Sigmoid colon (tissue), 7 donors: Measurements from ENCODE around the gene MRPS24. TPM values are rescaled to one million over a fixed set of nuclear protein-coding genes. Genes with fewer than 3 reads are reported as not detected.

Experiments
- DNase-seq: peaks from one replicate; pipeline ENCODE4 v3.0.0-alpha.2; 2019
- H3K27ac ChIP-seq, 4 donors: fragments of 200-600 bp; sonication (generic); one replicate each; pipeline ENCODE4 v1.5.1; 2016 to 2019; ENCODE audit warnings: mild to moderate bottlenecking in 1 of 4
- H3K27me3 ChIP-seq, 3 donors: fragments of 200-600 bp; sonication (generic); one replicate each; pipeline ENCODE4 v1.5.1; 2019; ENCODE audit warnings: mild to moderate bottlenecking in 1 of 3
- H3K36me3 ChIP-seq, 4 donors: fragments of 200-600 bp; sonication (generic); one replicate each; pipeline ENCODE4 v1.5.1; 2016 to 2019
- H3K4me1 ChIP-seq, 4 donors: fragments of 200-600 bp; sonication (generic); one replicate each; pipeline ENCODE4 v1.5.1; 2017 to 2019
- H3K4me3 ChIP-seq, 4 donors: fragments of 200-600 bp; sonication (generic); one replicate each; pipeline ENCODE4 v1.5.1; 2017 to 2019; ENCODE audit warnings: mild to moderate bottlenecking in 2 of 4, moderate library complexity in 1 of 4
- H3K9me3 ChIP-seq, 4 donors: fragments of 200-600 bp in 3 of 4; sonication (generic) in 3 of 4; one replicate each; pipeline versions ENCODE4 v1.5.1 to v1.6.1; 2013 to 2019
- CTCF ChIP-seq, 4 experiments: fragments of 450-650 bp in 3 of 4; fragments of 200-600 bp in 1 of 4; IDR thresholded peaks; one replicate each; pipeline ENCODE4 v1.5.1; 2016 to 2019; ENCODE audit warnings: antibody characterized with exemption in 4 of 4, mild to moderate bottlenecking in 3 of 4, moderate library complexity in 2 of 4
- EP300 ChIP-seq, 4 donors: sonication (generic); formaldehyde crosslinking; IDR thresholded peaks; one replicate each; pipeline ENCODE4 v1.6.1; 2017; ENCODE audit warnings: antibody characterized with exemption in 4 of 4
- POLR2A ChIP-seq, 2 donors: fragments of 450-650 bp; IDR thresholded peaks; one replicate each; pipeline ENCODE4 v1.6.1; 2016; ENCODE audit warnings: antibody characterized with exemption in 2 of 2, mild to moderate bottlenecking in 2 of 2, moderate library complexity in 2 of 2
- POLR2AphosphoS5 ChIP-seq, 4 donors: sonication (generic); formaldehyde crosslinking; IDR thresholded peaks; one replicate each; pipeline ENCODE4 v1.6.1; 2017; ENCODE audit warnings: antibody characterized with exemption in 4 of 4
- WGBS, 2 donors: extraction: QIAGEN DNeasy Blood & Tissue Kit; methylation state at CpG; one replicate each; pipeline ENCODE4 v1.1.7; 2013; 5-methylcytosine and 5-hydroxymethylcytosine counted together
- intact Hi-C: fragments of 100-400 bp; cut with DNase I; formaldehyde crosslinking; loops from one replicate; pipeline ENCODE4 v1.15.1; 2023
- polyA plus RNA-seq, 3 donors: library from polyadenylated mRNA; stranded (reverse); fragments of 200-250 nt; gene quantifications; one replicate each; pipeline ENCODE4 v1.2.3, GENCODE V29; 2013
- total RNA-seq, 4 donors: library from RNA; depleted of rRNA; stranded (reverse); fragments of >200 nt; gene quantifications; one replicate each; pipeline ENCODE4 v1.1.0, GENCODE V29; 2016
- donor health status: healthy with polysubstance abuse.
- donor health status: Bipolar disorder and iron deficiency.
- donor health status: healthy.

Gene MRPS24
- total and polyA plus RNA-seq, 7 donors = 105 to 177 (median 145) TPM

DNA sequence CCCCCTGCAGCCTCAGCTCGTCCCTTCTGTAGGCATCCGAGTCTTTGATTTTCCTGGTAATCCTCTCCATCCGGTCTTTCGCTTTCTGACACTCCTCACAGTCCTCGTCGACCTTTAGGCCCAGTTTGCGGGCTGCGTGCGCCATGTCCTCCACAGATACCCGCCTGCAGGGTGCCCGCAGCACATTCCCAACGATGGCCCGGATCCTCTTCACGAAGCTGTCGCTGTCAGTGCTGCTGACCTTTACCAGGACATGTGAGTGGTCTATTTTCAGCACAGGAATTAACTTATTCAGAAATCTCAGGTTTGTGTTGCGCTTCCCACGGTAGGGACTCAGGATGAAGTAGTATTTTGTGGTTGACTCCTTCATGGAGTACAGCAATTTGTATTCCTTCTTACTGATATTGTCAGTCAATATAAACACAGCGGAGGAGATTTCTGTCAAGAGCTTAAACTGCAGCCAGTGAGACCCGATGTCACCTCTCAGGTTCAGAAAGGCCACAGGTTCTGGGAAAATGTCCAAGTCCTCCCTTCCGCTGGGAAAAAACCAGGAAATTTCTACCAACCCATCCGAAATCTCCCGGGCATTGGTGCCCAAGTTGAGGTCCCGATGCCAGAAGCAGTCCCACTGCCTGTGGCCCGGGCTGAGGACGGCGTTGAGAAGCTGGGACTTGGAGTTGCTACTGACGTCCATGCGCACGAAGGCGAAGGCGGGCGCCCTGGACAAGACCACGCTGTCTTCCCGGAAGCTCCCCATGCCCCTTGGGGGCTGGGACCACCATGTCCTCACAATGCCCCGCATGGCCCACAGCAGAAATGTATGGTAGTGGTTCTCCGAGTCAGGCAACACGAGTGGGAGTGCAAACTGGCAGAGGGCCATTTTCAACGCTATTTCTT is 8.9 kb upstream of the MRPS24 start:
- H3K9me3 ChIP-seq = no peaks in the 10 kb centered on the region
- no peak overlapping the region for H3K27ac ChIP-seq
- no peaks in the 10 kb centered on the region for H3K27me3 ChIP-seq
- TF ChIP-seq POLR2AphosphoS5 (IDR thresholded peaks at IDR 0.05) = no peak
- TF ChIP-seq POLR2A (IDR thresholded peaks at IDR 0.05) = no peak
- TF ChIP-seq CTCF (IDR thresholded peaks at IDR 0.05) = no peak
- no peak for TF ChIP-seq EP300 (IDR thresholded peaks at IDR 0.05)
- peaks cover 0 to 9% (median 3%) of the 10 kb centered on the region in 4 donors for H3K4me1 ChIP-seq
- no peak overlapping the region for H3K4me3 ChIP-seq
- intact Hi-C loops = no loop called here
- DNase-seq = no peak
- peaks cover 14 to 71% (median 50%) of the 10 kb centered on the region in 4 donors for H3K36me3 ChIP-seq
- 95% methylated on average over 38 of the region's 38 CpGs for WGBS, 2 donors

DNA sequence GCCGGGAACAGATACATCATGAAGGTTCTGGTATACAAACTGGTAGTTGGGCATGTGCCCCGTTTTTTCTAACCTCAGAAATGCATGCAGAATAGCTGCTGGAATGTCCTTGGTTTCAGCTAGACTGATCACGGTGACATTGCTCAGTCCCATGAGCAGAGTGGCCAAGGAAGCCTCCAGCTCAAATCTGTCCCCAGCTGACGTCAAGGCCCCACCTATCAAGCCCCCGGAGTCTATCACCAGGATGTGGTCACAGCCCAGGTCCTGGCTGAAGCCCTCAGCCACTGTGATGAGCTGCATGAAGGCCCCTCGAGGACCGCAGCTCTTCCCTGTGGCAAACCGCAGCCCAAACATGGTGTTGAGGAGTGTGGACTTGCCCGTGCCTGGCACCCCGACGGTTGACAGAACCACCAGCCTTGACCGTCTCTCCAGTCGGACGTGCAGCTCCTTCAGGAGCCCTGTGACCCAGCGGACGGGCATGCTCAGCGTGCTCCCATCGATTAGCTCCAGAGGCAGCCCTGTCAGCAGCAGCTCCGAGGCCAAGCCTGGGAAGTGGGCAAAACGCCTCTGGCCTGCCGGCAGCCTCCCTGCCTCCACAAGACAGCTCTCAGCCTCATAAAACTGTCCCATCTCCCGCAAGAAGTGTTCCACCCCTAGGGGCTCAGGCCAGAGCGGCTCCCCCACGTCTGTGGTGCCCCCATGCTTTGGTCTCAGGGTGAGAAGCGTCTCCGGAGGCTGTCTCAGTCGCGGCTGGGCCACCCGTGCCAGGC is 7.8 kb upstream of the MRPS24 start:
- Histone ChIP-seq H3K4me1 (peaks cover 0 to 20% (median 8%) of the 10 kb centered on the region in 4 donors), H3K9me3 (no peaks in the 10 kb centered on the region), H3K4me3 (no peak overlapping the region), H3K27me3 (no peaks in the 10 kb centered on the region), H3K27ac (no peak overlapping the region), H3K36me3 (peaks cover 14 to 71% (median 46%) of the 10 kb centered on the region in 4 donors)
- 91 to 93% methylated on average over 29 of the region's 29 CpGs for WGBS, 2 donors
- TF ChIP-seq POLR2A (IDR thresholded peaks at IDR 0.05) = no peak
- no peak for TF ChIP-seq POLR2AphosphoS5 (IDR thresholded peaks at IDR 0.05)
- no peak for DNase-seq
- intact Hi-C loops = no loop called here

GRCh38 chr7:43876241-43876640 is 6.9 kb upstream of the MRPS24 start:
- 72 to 91% methylated on average over 7 of the region's 7 CpGs for WGBS, 2 donors
- Histone ChIP-seq H3K4me3 (no peak overlapping the region), H3K36me3 (peaks cover 14 to 65% (median 43%) of the 10 kb centered on the region in 4 donors), H3K27me3 (no peaks in the 10 kb centered on the region), H3K9me3 (no peaks in the 10 kb centered on the region), H3K27ac (no peak overlapping the region), H3K4me1 (peaks cover 0 to 24% (median 10%) of the 10 kb centered on the region in 4 donors)
- intact Hi-C loops = no loop called here
- DNase-seq = no peak
- no peak for TF ChIP-seq EP300 (IDR thresholded peaks at IDR 0.05)
- no peak for TF ChIP-seq CTCF (IDR thresholded peaks at IDR 0.05)
- TF ChIP-seq POLR2AphosphoS5 (IDR thresholded peaks at IDR 0.05) = no peak
- TF ChIP-seq POLR2A (IDR thresholded peaks at IDR 0.05) = no peak

DNA sequence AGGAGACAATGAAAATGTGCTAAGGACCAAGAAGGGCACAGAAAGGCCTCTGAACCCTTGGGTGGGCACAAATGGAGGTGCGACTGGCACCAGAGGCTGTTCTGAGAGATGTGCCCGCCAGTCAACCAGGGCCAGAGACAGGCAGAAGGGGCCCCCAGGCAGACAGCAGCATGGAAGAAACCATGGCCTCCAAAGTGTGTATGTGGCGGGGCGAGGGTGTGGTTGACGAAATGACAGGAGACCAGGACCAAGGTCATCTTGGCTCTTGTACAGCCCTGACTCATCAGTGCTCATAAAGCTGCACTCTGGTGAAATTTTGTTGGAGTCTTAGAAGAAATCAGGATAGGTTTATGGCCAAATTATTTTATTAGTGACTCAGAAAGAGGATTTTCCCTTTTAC is 4.0 kb upstream of the MRPS24 start:
- Histone ChIP-seq H3K9me3 (no peaks in the 10 kb centered on the region), H3K4me1 (peaks cover 0 to 29% (median 21%) of the 10 kb centered on the region in 4 donors), H3K4me3 (no peak overlapping the region), H3K27ac (peak overlapping the region; percentile 57 to 77 (median 62)), H3K27me3 (no peaks in the 10 kb centered on the region), H3K36me3 (peaks cover 14 to 36% (median 30%) of the 10 kb centered on the region in 4 donors)
- intact Hi-C loops = loop anchor here (5.0 kb wide), 1 partner anchor 34 kb away; the partner anchor contains the start of gene URGCP
- DNase-seq = peak; percentile 81
- WGBS, 2 donors = 53 to 85% methylated on average over 5 of the region's 5 CpGs
- TF ChIP-seq EP300 (IDR thresholded peaks at IDR 0.05) (no peak), CTCF (IDR thresholded peaks at IDR 0.05) (no peak), POLR2AphosphoS5 (IDR thresholded peaks at IDR 0.05) (peak in 1 of 4 donors; percentile 22), POLR2A (IDR thresholded peaks at IDR 0.05) (no peak)
